ENCODE data around the gene SMARCAL1.

Gene SMARCAL1

DNA sequence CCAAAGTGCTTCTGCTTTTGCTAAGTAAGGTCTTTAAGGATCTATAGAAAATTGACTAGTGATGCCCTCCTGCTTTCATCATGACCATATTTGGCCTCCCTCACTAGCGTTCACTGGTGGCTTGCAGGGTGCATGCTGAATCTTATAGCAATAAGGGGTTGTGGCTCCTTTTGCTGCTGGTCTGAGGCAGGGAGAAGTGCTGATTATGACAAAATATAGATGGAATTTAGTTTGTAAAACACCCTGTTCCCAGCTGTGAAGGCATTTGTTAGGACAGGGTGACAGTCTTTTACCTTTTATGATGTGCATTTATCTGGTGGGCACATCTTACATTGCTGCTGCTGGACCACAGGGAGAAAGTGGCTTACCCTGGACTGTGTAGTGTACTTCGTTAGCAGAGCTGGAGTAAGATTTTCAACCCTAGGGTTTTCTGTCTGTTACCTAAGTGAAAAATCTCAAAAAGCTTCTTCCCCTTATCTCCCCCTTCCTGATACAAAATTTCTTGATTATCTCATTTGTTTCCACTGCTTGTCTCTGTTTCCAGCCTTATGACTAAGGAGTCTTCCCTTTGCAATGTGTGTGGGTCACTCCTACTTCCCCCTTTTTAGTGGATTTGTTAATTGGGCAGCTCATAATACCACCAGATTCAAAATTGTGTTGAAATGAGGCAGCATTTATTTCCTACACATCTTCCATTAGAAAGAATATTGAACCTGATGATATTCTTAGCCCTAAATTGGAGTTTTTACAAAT is 65.2 kb downstream of the SMARCAL1 start:
- no peak for DNase-seq

DNA sequence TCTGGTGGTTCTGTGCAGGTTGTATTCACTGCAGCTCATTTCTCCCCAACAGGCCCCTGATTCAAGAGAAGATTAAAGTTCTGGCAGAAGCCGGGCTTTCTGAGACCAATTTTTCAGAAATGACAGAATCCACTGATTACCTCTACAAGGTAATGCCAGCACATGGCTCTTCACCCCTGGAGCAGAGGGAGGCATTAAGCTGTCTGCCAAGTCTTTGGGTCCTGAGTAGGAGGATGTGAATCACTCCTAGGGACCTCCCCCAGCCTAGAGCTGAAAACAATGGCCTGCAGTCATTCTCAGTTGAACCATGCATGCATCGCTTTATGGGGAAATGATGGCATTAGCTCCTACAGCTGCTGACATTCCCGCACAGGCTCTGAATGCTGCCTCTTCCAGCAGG is 65.9 kb downstream of the SMARCAL1 start:
- DNase-seq = no peak

DNA sequence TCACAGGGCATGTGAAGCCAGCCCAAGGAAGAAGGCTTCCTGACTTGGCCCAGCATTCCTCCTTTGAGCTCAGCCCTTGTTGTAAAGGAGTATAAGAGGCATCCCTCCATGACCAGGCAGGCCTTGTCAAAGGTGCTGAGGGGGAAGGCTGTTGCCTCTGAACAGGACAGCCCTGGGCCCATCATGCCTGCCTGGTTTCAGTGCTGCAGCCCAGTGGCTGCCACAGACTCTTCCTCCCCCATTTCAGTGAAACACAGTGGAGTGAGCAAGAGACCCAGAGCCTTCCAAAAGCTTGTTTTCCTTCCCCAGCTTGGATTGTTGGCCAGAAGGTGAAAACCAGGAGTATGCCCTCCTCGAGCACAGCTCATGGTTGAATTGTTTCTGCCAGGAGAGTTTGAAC is 66.5 kb downstream of the SMARCAL1 start:
- DNase-seq = no peak

DNA sequence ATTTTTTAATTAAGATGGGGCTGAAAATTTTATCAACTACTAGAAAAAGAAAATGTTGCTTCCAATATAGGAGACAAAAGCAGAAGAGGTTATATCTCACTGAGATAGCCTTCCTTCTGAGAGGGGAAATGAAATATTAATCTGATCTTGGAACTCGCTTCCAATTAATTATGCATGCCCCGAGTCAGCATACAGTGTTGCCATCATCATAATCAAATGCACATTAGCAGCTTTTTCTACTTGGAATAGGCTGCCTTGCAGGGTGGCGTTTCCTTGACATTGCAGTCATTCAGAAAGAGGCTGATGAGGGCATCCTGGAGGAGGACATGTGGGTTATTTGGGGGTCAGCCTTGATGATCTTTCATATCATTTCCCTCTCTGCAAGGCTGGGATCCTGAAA is 67.9 kb downstream of the SMARCAL1 start:
- no peak for DNase-seq

DNA sequence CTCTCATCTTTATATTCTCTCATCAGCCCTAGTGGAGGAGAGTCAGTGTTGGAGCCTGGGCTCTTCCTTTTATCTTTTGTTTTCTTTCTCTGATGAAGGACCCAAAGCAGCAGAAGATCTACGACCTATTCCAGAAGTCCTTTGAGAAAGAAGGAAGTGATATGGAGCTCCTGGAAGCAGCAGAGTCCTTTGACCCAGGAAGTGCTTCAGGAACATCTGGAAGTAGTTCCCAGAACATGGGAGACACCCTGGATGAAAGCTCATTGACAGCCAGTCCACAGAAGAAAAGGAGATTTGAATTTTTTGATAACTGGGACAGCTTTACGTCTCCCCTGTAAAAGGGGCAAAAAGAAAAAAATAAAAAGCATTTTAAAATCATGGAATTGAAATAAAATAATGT is 70.4 kb downstream of the SMARCAL1 start:
- DNase-seq = no peak

- DNase-seq = no peak
These were observed 73.0 kb downstream of the SMARCAL1 start for GRCh38 chr2:216485237-216485636.

- no peak for DNase-seq
These were observed 73.5 kb downstream of the SMARCAL1 start for GRCh38 chr2:216485745-216486144.

- no peak for DNase-seq
These were observed 74.0 kb downstream of the SMARCAL1 start for GRCh38 chr2:216486271-216486670.

DNA sequence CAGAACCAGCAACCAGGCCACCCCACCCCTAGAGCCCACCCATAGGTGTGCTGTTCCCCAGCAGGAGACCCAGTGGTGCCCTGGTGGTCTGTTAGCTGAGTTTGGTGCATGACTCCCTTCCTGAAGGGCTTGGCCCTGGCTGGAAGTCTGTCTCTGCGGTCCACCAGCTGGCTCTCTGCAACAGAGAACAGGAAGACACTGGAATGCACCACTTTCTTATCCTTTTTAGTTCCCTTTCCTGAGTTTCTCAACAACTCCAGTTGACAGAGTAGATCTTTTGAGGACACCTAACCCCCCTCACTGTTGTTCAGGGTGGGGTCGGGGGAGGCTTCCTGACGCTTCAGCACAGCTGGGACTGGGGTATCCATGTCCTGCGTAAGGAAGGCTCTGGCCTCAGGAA is 74.4 kb downstream of the SMARCAL1 start:
- no peak for DNase-seq

DNA sequence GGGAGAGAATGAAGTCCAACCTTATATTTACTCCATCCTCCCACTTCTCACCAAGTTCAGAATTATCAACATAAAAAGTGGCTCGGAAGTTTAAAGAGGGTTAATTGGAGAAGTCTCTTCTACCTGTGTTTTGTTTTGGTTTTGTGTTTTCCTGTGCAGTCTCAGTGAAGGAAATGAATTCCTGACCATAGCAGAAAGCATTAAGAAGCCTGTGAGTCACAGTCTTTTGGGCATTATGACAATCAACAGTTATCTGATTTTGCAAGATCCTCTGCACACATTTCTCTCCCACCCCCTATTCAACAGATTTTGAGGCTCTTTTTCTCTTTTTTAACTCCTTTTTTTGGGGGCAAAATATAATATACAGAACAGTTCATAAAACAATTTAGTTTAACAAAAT is 77.8 kb downstream of the SMARCAL1 start:
- no peak for DNase-seq

DNA sequence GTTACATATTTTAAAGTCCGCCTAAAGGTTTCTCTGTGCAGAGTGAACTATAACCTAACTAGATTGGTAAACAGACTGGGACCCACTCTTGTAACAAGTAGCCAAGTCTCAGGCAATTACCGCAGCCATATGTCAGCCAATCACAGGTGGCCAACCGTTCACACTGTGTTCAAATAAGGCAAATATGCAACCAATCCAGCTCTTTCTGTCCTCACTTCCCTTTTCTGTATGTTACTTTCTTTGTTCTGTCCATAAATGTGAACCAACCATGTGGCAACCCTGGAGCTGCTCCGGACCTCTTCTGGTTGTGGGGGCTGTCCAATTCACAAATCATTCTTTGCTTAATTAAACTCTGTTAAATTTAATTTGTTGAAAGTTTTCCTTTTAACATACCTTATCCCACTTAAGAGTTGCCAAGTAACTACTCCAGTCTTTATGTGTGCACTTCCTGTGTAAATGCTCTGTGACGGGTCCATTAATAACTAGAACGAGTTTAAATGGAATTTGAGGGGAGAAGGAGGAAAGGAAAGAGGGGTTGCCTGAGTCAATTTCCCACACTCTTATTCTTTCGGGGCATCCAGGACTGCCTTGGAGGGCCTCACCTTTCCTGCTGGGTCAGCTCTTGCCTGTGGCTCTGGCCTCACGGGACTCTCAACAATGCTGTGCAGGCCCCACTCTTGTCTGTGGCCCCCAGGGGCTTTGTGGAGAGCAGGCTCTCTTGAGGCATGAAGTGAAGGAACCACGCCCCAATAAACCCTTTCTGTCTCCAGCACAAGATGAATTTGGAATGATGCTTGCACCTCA is 79.7 kb downstream of the SMARCAL1 start:
- peak in 1 of 2 experiments; percentile 35 for DNase-seq

DNA sequence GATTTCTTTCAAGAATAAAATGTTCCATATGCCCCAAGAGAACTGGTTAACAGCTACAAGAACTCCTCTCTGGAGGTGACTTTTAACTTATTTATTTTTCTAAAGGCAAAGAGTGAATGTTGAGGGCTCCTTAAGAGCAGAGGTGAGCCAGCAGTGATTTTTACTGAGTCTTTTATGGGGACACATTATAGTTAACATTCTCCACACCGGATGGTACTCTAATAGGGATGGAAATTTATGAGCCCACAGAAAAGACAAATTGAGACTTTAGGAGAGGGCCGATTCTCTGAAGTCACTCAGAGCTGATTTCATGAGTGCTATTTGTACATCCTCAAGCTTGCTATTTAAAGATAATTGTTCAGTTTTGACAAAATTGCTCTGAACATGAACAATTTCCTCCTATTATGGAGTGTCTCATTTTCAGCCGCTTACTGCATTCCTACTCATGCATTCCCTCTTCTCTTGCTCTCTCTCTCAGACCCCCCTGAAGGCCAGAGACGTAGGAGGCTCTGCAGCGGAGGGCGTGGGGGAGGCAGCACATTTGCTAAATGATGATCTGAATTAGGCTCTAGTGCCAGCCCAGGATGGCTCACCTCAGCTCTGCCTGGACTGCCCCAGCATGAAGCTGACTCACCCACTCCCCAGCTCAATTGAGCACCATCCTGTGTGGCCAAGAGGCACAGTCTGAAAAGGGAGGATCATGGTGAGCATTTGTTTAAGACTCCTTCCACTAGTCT is 80.5 kb downstream of the SMARCAL1 start:
- DNase-seq = no peak

- DNase-seq = no peak
These were observed 81.0 kb downstream of the SMARCAL1 start for GRCh38 chr2:216493334-216493685.

DNA sequence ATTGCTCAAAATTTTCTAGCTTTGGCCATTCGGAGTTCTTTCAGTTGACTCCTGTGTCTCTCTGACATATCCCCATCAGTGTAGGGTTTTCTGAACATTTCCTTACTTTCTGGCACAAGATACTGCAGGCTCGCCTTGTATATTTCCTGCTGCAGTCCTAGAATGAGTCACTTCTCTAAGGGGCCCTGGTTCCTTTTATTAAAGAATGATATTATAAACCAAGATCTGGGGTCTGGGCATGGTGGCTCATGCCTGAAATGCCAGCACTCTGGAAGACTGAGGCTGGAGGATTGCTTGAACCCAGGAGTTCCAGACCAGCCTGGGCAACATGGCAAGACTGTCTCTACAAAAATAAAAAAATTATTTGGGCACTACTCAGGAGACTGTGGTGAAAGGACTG is 83.4 kb downstream of the SMARCAL1 start:
- DNase-seq = no peak

GRCh38 chr2:216497382-216498069 is 85.2 kb downstream of the SMARCAL1 start:
- no peak for DNase-seq

- no peak for DNase-seq
These were observed 85.7 kb downstream of the SMARCAL1 start for GRCh38 chr2:216498070-216498378.

DNA sequence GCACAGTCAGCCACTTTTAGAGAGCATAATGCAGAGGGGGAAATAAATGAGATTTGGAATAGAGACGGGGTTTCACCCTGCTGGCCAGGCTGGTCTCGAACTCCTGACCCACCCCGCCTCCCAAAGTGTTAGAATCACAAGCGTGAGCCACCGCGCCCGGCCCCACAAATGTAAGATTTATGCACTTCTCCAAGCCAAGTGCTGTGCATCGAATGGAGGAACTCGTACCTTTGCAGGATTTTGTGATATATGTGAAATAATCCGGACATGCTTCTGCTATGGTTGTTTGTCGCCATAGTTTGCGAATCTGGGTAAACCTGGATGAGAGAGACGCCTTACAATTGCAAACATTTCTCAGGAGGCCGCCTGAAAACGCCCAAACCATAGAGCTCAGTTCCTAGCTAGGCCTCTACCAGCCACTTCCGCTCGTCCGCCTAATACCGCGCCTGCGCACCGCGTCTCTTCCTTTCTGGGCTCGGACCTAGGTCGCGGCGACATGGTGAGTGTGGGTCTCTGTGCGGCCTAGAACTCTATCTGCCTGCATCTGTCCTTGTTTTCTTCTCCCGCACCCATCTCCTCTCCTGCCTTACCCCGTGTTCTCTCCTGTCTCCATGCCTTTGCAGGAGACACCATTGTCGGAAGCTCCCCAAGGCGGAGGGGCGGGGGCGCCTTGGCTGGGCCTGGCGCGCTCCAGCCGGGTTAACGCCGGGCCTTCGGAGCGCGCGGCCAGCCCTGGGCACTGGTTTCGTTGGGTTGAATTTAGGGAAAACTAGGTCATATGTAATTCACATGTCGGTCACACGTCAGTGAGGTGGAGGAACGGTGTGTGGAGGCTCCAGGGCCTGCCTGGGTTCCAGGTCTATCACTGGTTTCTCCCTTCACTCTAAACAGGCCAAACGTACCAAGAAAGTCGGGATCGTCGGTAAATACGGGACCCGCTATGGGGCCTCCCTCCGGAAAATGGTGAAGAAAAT is 86.4 kb downstream of the SMARCAL1 start, which contains the start of gene RPL37A:
Gene RPL37A, plus strand, starts transcription at position 466 of the 974 bp plus-strand sequence. Its CDS starts 31 bp downstream, at position 497.
- peak; percentile 92 to 95 for DNase-seq

DNA sequence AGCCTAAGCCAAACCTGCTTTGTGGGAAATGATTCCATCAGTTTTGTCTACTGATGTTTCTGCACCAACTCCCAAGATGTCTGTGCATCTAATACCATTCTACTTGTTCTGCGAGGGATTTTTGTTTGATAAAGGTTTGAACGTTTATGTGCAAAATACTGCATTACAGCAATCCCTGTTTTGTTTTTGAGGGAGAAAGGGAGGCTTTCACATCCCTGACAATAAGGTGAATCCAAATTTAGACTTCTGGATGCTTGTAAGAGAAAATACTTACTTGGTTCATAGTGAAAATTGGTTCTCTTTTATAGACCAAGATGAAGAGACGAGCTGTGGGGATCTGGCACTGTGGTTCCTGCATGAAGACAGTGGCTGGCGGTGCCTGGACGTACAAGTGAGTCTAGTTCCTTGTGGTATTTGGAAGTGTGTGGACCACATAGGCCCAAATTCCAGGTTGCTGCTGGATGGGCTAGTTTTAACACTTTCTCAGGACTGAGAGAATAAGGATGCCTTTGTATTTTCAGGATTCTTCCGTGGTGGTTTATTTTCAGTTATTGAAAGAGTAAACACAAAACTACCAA is 87.4 kb downstream of the SMARCAL1 start:
- no peak for DNase-seq

DNA sequence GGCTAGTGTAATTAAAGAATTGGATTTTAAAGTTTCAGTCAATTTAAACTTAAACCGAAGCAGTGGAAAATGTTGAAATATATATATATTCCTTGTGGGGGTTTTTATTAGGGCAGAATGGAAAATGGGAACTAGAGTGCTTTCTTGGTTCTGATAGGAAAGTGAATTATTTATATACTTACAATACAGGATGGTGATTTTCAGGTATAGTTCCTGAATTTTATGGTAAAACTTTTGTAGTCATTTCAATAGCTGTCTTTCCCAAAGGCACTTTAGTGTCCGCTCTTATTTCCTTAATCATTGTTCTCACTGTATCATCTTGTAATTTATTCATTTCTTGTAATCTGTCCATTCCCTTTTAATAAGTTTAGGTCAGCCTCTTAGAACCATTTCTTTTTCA is 88.3 kb downstream of the SMARCAL1 start:
- DNase-seq = no peak

DNA sequence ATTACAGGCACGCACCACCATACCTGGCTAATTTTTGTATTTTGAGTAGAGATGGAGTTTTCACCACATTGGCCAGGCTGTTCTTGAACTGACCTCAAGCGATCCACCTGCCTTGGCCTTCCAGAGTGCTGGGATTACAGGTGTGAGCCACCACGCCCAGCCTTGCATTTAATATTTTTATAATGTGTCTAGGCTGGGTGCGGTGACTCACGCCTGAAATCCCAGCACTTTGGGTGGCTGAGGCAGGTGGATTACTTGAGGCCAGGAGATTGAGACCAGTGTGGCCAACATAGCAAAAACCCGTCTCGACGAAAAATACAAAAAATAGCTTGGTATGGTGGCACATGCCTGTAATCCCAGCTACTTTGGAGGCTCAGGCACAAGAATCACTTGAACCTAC is 89.6 kb downstream of the SMARCAL1 start:
- DNase-seq = no peak

DNA sequence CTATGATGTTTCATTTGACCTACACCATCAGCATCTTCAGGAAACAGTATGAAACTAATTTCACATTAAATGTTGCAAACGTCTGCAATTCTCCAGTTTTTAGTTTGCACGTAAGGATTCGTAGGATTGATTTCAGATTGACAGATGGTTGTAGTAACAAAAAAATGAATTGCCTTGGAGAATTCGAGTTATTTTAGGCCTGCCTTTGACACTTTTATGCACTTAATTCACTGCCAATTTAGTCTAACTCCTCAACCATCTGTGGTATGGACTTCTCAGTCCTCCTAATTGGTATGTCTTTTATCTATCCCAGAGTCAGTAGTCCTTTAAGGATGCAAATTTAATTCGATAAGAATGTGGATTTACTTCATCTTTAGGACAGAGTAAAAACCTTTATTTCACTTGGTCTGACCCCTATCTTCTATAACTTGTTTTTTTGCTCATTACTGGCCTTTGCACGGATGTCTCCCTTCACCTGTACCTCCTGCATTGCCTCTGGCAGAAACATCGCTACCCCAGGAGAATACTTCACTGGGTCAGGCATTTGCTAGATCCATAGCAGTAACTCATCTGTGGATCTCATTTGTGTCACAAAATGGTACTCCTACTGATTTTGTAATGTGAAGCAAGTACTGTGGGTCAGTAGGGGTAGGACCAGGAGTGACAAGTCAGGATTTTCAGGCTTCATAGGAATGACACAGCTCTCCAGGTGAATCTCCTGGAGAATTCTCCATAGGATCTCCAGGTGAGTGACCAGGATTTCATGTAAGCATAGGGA is 90.3 kb downstream of the SMARCAL1 start:
- DNase-seq = peak in 1 of 2 experiments; percentile 13

All from NCI-H446 (cell line).